ENCODE results near the gene ABCC8. TPM values are rescaled to one million over a fixed set of nuclear protein-coding genes. Genes with fewer than 3 reads are reported as not detected.

The ABCC8 gene
- total RNA-seq, 4 donors from 2014 or later, result under 0.01 TPM; not detected in 3

DNA sequence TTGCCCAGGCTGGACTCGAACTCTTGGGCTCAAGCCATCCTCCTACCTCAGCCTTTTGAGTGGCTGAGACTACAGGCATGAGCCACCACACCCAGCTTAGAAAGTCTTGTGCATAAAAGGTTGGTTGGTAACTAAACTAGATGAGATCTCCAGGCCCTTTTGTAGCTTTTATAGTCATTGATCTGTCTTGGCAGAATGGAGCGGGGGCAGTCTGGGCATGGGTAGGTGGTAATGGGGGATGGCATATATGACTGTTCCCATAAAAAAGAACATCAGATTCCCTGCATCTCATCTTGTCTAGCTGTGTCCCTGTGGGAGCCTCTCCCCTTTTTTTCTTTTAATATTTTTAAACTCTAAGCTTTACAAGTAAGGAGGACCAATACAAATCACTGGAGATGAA is 30.2 kb downstream of the ABCC8 start:
- peaks cover 0 to 42% (median 0%) of the 10 kb centered on the region in 4 donors for H3K27me3 ChIP-seq
- 69 to 72% methylated on average over 2 of the region's 2 CpGs for WGBS, 2 donors

DNA sequence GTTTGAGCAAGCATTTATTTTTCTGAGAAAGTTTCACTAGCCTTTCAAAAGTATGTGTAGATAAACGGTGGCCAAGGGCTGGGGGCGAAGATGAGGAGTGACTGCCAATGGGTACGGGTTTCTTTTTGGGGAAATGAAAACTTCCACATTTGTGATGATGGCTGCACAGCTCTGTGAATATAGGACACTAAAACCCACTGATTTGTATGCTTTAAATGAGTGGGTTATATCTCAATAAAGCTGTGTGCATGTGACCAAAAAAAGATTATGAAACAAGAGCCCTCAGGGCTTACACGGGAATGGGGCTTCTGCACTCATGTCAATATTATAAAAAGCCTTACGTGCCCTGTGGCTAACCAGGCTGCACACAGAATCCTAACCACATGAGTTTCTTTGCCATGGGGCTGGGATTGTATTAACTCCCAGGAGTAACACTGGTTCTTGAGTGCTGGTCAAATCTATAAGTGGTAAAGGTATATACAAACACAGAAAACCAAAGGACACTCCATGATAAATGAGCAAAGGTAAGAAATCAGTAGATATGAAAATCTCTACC is 31.3 kb downstream of the ABCC8 start:
- no peaks in the 10 kb centered on the region for H3K36me3 ChIP-seq

More for the DNA sequence above, 30.2 kb downstream of the ABCC8 start:
- no peak overlapping the region for H3K4me3 ChIP-seq
- no peaks in the 10 kb centered on the region for H3K4me1 ChIP-seq
- TF ChIP-seq, protein P1, sequence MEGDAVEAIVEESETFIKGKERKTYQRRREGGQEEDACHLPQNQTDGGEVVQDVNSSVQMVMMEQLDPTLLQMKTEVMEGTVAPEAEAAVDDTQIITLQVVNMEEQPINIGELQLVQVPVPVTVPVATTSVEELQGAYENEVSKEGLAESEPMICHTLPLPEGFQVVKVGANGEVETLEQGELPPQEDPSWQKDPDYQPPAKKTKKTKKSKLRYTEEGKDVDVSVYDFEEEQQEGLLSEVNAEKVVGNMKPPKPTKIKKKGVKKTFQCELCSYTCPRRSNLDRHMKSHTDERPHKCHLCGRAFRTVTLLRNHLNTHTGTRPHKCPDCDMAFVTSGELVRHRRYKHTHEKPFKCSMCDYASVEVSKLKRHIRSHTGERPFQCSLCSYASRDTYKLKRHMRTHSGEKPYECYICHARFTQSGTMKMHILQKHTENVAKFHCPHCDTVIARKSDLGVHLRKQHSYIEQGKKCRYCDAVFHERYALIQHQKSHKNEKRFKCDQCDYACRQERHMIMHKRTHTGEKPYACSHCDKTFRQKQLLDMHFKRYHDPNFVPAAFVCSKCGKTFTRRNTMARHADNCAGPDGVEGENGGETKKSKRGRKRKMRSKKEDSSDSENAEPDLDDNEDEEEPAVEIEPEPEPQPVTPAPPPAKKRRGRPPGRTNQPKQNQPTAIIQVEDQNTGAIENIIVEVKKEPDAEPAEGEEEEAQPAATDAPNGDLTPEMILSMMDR (IDR thresholded peaks at IDR 0.05), result no peak
- TF ChIP-seq POLR2A (IDR thresholded peaks at IDR 0.05), result no peak
- no peak for DNase-seq
- H3K36me3 ChIP-seq, result no peaks in the 10 kb centered on the region
- intact Hi-C loops (cut with DNase I), result no loop called here
- H3K27ac ChIP-seq, result no peak overlapping the region
- no peaks in the 10 kb centered on the region for H3K9me3 ChIP-seq

DNA sequence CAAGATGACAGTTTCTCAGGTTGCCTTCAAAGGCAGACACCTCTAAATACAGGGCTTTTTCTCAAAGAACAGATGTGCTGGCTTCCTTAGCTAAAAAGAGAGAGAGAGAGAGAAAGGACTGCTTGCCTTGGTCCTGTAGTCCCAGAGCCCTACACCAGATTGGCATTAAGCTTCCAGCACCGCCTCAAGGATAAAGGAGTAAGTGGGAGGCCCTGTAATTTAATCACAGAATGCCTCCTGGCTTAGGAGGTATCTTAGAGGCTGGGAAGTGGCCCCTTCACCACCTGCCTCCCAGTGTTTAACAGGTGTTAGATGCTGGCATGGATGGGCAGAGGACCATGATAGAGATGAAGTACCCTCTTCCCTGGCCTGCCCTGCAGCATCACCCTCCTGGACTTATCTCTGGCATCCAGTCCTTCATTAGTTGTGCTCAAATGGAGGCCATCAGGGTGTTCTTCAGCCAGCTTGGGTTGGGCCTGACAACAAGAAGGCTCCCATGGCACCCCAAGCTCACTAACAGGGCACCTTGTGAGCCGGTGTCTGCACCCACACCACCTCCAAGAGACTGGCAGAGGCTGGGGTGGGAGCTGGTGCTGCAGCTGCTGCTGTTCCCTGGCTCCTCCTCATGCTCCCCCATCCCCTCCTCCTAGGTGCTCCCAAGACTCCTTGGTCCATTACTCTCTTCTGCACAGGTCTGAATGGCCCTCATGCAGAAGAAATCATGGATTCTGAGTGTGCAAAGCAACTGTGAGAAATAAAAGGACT is 32.5 kb downstream of the ABCC8 start:
- Histone ChIP-seq H3K36me3 (no peaks in the 10 kb centered on the region), H3K4me3 (no peak overlapping the region), H3K9me3 (no peaks in the 10 kb centered on the region), H3K27me3 (peaks cover 0 to 60% (median 0%) of the 10 kb centered on the region in 4 donors), H3K4me1 (no peaks in the 10 kb centered on the region), H3K27ac (no peak overlapping the region)
- WGBS, 2 donors, result 83 to 90% methylated on average over 1 to 2 of the region's 2 CpGs
- intact Hi-C loops (cut with DNase I), result no loop called here
- TF ChIP-seq, protein P1 (IDR thresholded peaks at IDR 0.05), result no peak
- no peak for TF ChIP-seq POLR2A (IDR thresholded peaks at IDR 0.05)
- DNase-seq, result no peak

More for the DNA sequence above, 31.3 kb downstream of the ABCC8 start:
- no peaks in the 10 kb centered on the region for H3K9me3 ChIP-seq
- DNase-seq, result no peak
- H3K4me1 ChIP-seq, result no peaks in the 10 kb centered on the region
- no peak for TF ChIP-seq POLR2A (IDR thresholded peaks at IDR 0.05)
- TF ChIP-seq, protein P1 (IDR thresholded peaks at IDR 0.05), result no peak
- no peak overlapping the region for H3K4me3 ChIP-seq
- intact Hi-C loops (cut with DNase I), result no loop called here
- WGBS, 2 donors, result 56 to 70% methylated on average over 5 of the region's 5 CpGs
- H3K27ac ChIP-seq, result no peak overlapping the region
- H3K27me3 ChIP-seq, result peaks cover 0 to 48% (median 0%) of the 10 kb centered on the region in 4 donors

DNA sequence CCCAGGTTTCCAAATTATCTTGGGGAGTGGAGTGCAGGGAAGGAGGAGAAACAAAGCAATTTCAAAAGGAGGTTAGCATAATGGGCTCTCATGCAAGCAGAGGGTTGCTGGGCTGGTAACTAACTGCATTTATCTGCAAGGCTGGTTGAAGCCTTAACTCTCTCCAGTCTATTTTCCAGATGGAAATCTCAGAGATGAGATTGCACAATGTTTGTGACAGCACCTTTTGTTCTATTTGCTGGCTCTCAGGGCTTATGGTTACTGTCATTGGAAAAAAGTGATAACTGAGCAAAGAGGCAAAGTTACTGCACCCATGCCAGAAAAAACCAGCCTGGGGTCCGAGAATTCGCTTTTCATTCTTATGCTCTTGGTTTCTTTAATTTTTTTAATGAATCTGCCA is 33.2 kb downstream of the ABCC8 start:
- Histone ChIP-seq H3K4me3 (no peak overlapping the region), H3K9me3 (no peaks in the 10 kb centered on the region), H3K27ac (no peak overlapping the region), H3K4me1 (no peaks in the 10 kb centered on the region), H3K36me3 (no peaks in the 10 kb centered on the region), H3K27me3 (peaks cover 0 to 67% (median 0%) of the 10 kb centered on the region in 4 donors)
- DNase-seq, result no peak
- no peak for TF ChIP-seq POLR2A (IDR thresholded peaks at IDR 0.05)
- TF ChIP-seq, protein P1 (IDR thresholded peaks at IDR 0.05), result no peak
- intact Hi-C loops (cut with DNase I), result no loop called here
- 71 to 77% methylated on average over 2 of the region's 2 CpGs for WGBS, 2 donors

DNA sequence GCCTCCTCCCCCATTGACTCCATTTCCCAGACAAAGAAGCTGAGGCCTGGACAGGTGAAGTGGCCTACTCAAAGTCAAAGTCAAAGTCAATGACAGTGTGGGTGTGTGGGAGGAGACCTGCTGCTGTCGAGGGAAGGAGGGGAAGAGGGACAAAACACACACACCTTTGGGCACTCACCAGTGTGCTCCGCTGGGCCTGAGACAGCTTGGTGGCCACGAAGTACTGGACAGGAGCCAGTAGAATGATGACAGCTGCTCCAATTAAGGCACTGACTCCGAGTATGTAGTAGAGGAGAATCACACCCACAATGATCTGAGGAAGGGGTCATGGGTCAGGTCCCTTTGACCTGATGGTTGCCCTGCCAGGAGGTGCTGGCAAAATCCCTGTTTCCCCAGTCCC is 33.6 kb downstream of the ABCC8 start:
- intact Hi-C loops (cut with DNase I), result no loop called here
- no peak overlapping the region for H3K4me3 ChIP-seq
- no peaks in the 10 kb centered on the region for H3K4me1 ChIP-seq
- H3K27me3 ChIP-seq, result peaks cover 0 to 64% (median 0%) of the 10 kb centered on the region in 4 donors
- no peak overlapping the region for H3K27ac ChIP-seq
- DNase-seq, result no peak
- WGBS, 2 donors, result 65 to 67% methylated on average over 4 of the region's 4 CpGs
- no peaks in the 10 kb centered on the region for H3K36me3 ChIP-seq
- H3K9me3 ChIP-seq, result no peaks in the 10 kb centered on the region
- TF ChIP-seq, protein P1 (IDR thresholded peaks at IDR 0.05), result no peak
- TF ChIP-seq POLR2A (IDR thresholded peaks at IDR 0.05), result no peak
